ENCODE measurements around the gene EXOC3L1. TPM values are rescaled to one million over a fixed set of nuclear protein-coding genes. Genes with fewer than 3 reads are reported as not detected.

The EXOC3L1 gene
- total and polyA plus RNA-seq, 2 donors (not counting 1 experiment from before 2014, with no cell fraction given), result 0.09 to 0.33 TPM

GRCh38 chr16:67197704-67198103 is 7.8 kb upstream of the EXOC3L1 start:
- H4K20me1 ChIP-seq (ENCODE audit: control insufficient read depth, extremely low read depth, insufficient read depth, low read length), result no peaks in the 10 kb centered on the region
- TF ChIP-seq CTCF (conservative IDR thresholded peaks at IDR 0.05 in 1 of 2, IDR thresholded peaks at IDR 0.05 in 1 of 2; ENCODE audit: low read depth in 1 of 2, low read length in 2 of 2), result no peak
- TF ChIP-seq EZH2 (IDR thresholded peaks at IDR 0.05; ENCODE audit: low read length, missing control alignments), result no peak
- peaks cover 21% of the 10 kb centered on the region for H3K79me2 ChIP-seq (ENCODE audit: control insufficient read depth, insufficient read depth, low read length)
- no peak overlapping the region for H2AFZ ChIP-seq (ENCODE audit: low read length)
- H3K4me2 ChIP-seq (ENCODE audit: extremely low read depth, insufficient read depth, low read length), result no peak overlapping the region
- H3K4me1 ChIP-seq (ENCODE audit: control insufficient read depth, extremely low read depth, insufficient read depth, low read length), result peaks cover 9% of the 10 kb centered on the region
- no peak overlapping the region for H3K9ac ChIP-seq (ENCODE audit: insufficient read depth, low read length)
- no peaks in the 10 kb centered on the region for H3K9me3 ChIP-seq (ENCODE audit: control insufficient read depth, insufficient read depth, low read depth, low read length)
- no peaks in the 10 kb centered on the region for H3K27me3 ChIP-seq (ENCODE audit: control insufficient read depth, insufficient read depth, low read length)
- DNase-seq (ENCODE audit: low read depth in 2 of 2), result no peak
- peaks cover 51% of the 10 kb centered on the region for H3K36me3 ChIP-seq (ENCODE audit: control insufficient read depth, insufficient read depth, low read length)
- H3K27ac ChIP-seq (ENCODE audit: insufficient read depth, low read length), result no peak overlapping the region
- no peak overlapping the region for H3K4me3 ChIP-seq (replicated peaks in 1 of 4; ENCODE audit: control extremely low read depth in 1 of 4, insufficient read depth in 1 of 4, low read depth in 3 of 4, low read length in 4 of 4)

- no peak overlapping the region for H3K9ac ChIP-seq (ENCODE audit: insufficient read depth, low read length)
- H3K79me2 ChIP-seq (ENCODE audit: control insufficient read depth, insufficient read depth, low read length), result peaks cover 27% of the 10 kb centered on the region
- no peak overlapping the region for H3K4me3 ChIP-seq (replicated peaks in 1 of 4; ENCODE audit: control extremely low read depth in 1 of 4, insufficient read depth in 1 of 4, low read depth in 3 of 4, low read length in 4 of 4)
- peaks cover 9% of the 10 kb centered on the region for H3K4me1 ChIP-seq (ENCODE audit: control insufficient read depth, extremely low read depth, insufficient read depth, low read length)
- peaks cover 44% of the 10 kb centered on the region for H3K36me3 ChIP-seq (ENCODE audit: control insufficient read depth, insufficient read depth, low read length)
- no peak overlapping the region for H3K27ac ChIP-seq (ENCODE audit: insufficient read depth, low read length)
- no peak for TF ChIP-seq CTCF (conservative IDR thresholded peaks at IDR 0.05 in 1 of 2, IDR thresholded peaks at IDR 0.05 in 1 of 2; ENCODE audit: low read depth in 1 of 2, low read length in 2 of 2)
- no peak for TF ChIP-seq EZH2 (IDR thresholded peaks at IDR 0.05; ENCODE audit: low read length, missing control alignments)
- no peaks in the 10 kb centered on the region for H4K20me1 ChIP-seq (ENCODE audit: control insufficient read depth, extremely low read depth, insufficient read depth, low read length)
- no peaks in the 10 kb centered on the region for H3K27me3 ChIP-seq (ENCODE audit: control insufficient read depth, insufficient read depth, low read length)
- H2AFZ ChIP-seq (ENCODE audit: low read length), result no peak overlapping the region
- DNase-seq (ENCODE audit: low read depth in 2 of 2), result no peak
- H3K4me2 ChIP-seq (ENCODE audit: extremely low read depth, insufficient read depth, low read length), result no peak overlapping the region
- H3K9me3 ChIP-seq (ENCODE audit: control insufficient read depth, insufficient read depth, low read depth, low read length), result no peaks in the 10 kb centered on the region
Observed at GRCh38 chr16:67196881-67197280, 6.9 kb upstream of the EXOC3L1 start.

GRCh38 chr16:67195676-67196075 is 5.7 kb upstream of the EXOC3L1 start:
- Histone ChIP-seq H3K4me2 (ENCODE audit: extremely low read depth, insufficient read depth, low read length) (no peak overlapping the region), H3K36me3 (ENCODE audit: control insufficient read depth, insufficient read depth, low read length) (peaks cover 39% of the 10 kb centered on the region), H3K79me2 (ENCODE audit: control insufficient read depth, insufficient read depth, low read length) (peaks cover 27% of the 10 kb centered on the region), H2AFZ (ENCODE audit: low read length) (no peak overlapping the region), H3K27ac (ENCODE audit: insufficient read depth, low read length) (no peak overlapping the region), H3K4me3 (replicated peaks in 1 of 4; ENCODE audit: control extremely low read depth in 1 of 4, insufficient read depth in 1 of 4, low read depth in 3 of 4, low read length in 4 of 4) (no peak overlapping the region), H3K9ac (ENCODE audit: insufficient read depth, low read length) (no peak overlapping the region), H3K4me1 (ENCODE audit: control insufficient read depth, extremely low read depth, insufficient read depth, low read length) (peaks cover 19% of the 10 kb centered on the region), H3K27me3 (ENCODE audit: control insufficient read depth, insufficient read depth, low read length) (no peaks in the 10 kb centered on the region), H3K9me3 (ENCODE audit: control insufficient read depth, insufficient read depth, low read depth, low read length) (no peaks in the 10 kb centered on the region), H4K20me1 (ENCODE audit: control insufficient read depth, extremely low read depth, insufficient read depth, low read length) (no peaks in the 10 kb centered on the region)
- DNase-seq (ENCODE audit: low read depth in 2 of 2), result no peak
- TF ChIP-seq CTCF (conservative IDR thresholded peaks at IDR 0.05 in 1 of 2, IDR thresholded peaks at IDR 0.05 in 1 of 2; ENCODE audit: low read depth in 1 of 2, low read length in 2 of 2) (no peak), EZH2 (IDR thresholded peaks at IDR 0.05; ENCODE audit: low read length, missing control alignments) (no peak)

Data from fibroblast of lung (primary cell).